ENCODE data around the gene DSCAML1. TPM values are rescaled to one million over a fixed set of nuclear protein-coding genes. Genes with fewer than 3 reads are reported as not detected.
"Not testable (repeated sequence)": the region's sequence is repeated elsewhere in the genome, so short reads cannot be mapped to it uniquely, and the experiment has no call there.

DSCAML1 gene
- total RNA-seq, 1 experiment from 2014 or later, result not detected

GRCh38 chr11:117815262-117815803 lies 18.3 kb upstream of the DSCAML1 start:
- Histone ChIP-seq H3K4me2 (ENCODE audit: low read length) (no peak overlapping the region), H3K9ac (ENCODE audit: low read length) (no peak overlapping the region), H3K9me3 (ENCODE audit: low read length) (no peaks in the 10 kb centered on the region), H3K27me3 (ENCODE audit: low read length) (no peaks in the 10 kb centered on the region), H3K36me3 (ENCODE audit: low read depth, low read length) (no peaks in the 10 kb centered on the region), H3F3A (ENCODE audit: low read length, unreplicated experiment) (no peaks in the 10 kb centered on the region), H3K79me2 (ENCODE audit: low read length) (no peaks in the 10 kb centered on the region), H3K4me3 (ENCODE audit: low read length) (no peak overlapping the region), H2AFZ (ENCODE audit: low read length) (no peak overlapping the region), H3K9me2 (replicated peaks; ENCODE audit: low read length) (no peaks in the 10 kb centered on the region), H4K20me1 (ENCODE audit: low read length) (no peaks in the 10 kb centered on the region), H3K4me1 (ENCODE audit: insufficient read depth, low read length) (peaks cover 14% of the 10 kb centered on the region), H3K27ac (ENCODE audit: low read length) (no peak overlapping the region)
- TF ChIP-seq EZH2 (IDR thresholded peaks at IDR 0.05; ENCODE audit: low read length, unreplicated experiment) (no peak), CTCF (conservative IDR thresholded peaks at IDR 0.05; ENCODE audit: low read depth, low read length) (no peak), EZH2phosphoT487 (IDR thresholded peaks at IDR 0.05; ENCODE audit: borderline replicate concordance, low read length) (no peak)
- intact Hi-C loops (cut with micrococcal nuclease), result loop anchor here (5.0 kb wide), 2 partner anchors 388 to 578 kb away; no protein-coding TSS in a partner anchor
- ATAC-seq, result no peak
- no peak for DNase-seq
- BruUV-seq (replicated peaks), result no TSS peak
- POLR2A ChIA-PET (ENCODE audit: unreplicated experiment), result no interaction called here
- CTCF ChIA-PET, result interaction anchor here (0.9 to 1.3 kb wide), 2 partner anchors 8 to 132 kb away, joined by 3 to 4 read pairs; no protein-coding TSS in a partner anchor

- H3K4me2 ChIP-seq (ENCODE audit: low read length), result no peak overlapping the region
- no peaks in the 10 kb centered on the region for H3K79me2 ChIP-seq (ENCODE audit: low read length)
- no peaks in the 10 kb centered on the region for H3F3A ChIP-seq (ENCODE audit: low read length, unreplicated experiment)
- ChIA-PET POLR2A (ENCODE audit: unreplicated experiment) (no interaction called here), CTCF (interaction anchor here (0.7 kb wide), 1 partner anchor 388 kb away, joined by 3 read pairs; no protein-coding TSS in a partner anchor)
- TF ChIP-seq EZH2phosphoT487 (IDR thresholded peaks at IDR 0.05; ENCODE audit: borderline replicate concordance, low read length) (no peak), CTCF (conservative IDR thresholded peaks at IDR 0.05; ENCODE audit: low read depth, low read length) (no peak), EZH2 (IDR thresholded peaks at IDR 0.05; ENCODE audit: low read length, unreplicated experiment) (no peak)
- H3K4me3 ChIP-seq (ENCODE audit: low read length), result no peak overlapping the region
- peaks cover 4% of the 10 kb centered on the region for H3K27me3 ChIP-seq (ENCODE audit: low read length)
- BruUV-seq (replicated peaks), result no TSS peak
- no peaks in the 10 kb centered on the region for H4K20me1 ChIP-seq (ENCODE audit: low read length)
- ATAC-seq, result no peak
- no peak for DNase-seq
- no peaks in the 10 kb centered on the region for H3K9me3 ChIP-seq (ENCODE audit: low read length)
- no peak overlapping the region for H3K9ac ChIP-seq (ENCODE audit: low read length)
- H3K36me3 ChIP-seq (ENCODE audit: low read depth, low read length), result no peaks in the 10 kb centered on the region
- intact Hi-C loops (cut with micrococcal nuclease), result loop anchor here (5.0 kb wide), 2 partner anchors 388 to 578 kb away; no protein-coding TSS in a partner anchor
- H3K4me1 ChIP-seq (ENCODE audit: insufficient read depth, low read length), result peaks cover 14% of the 10 kb centered on the region
- no peak overlapping the region for H2AFZ ChIP-seq (ENCODE audit: low read length)
- no peaks in the 10 kb centered on the region for H3K9me2 ChIP-seq (replicated peaks; ENCODE audit: low read length)
- no peak overlapping the region for H3K27ac ChIP-seq (ENCODE audit: low read length)
These were observed 17.8 kb upstream of the DSCAML1 start for GRCh38 chr11:117814766-117815261.

GRCh38 chr11:117814204-117814765 lies 17.3 kb upstream of the DSCAML1 start:
- no peak for TF ChIP-seq EZH2phosphoT487 (IDR thresholded peaks at IDR 0.05; ENCODE audit: borderline replicate concordance, low read length)
- TF ChIP-seq CTCF (conservative IDR thresholded peaks at IDR 0.05; ENCODE audit: low read depth, low read length), result no peak
- no peak for TF ChIP-seq EZH2 (IDR thresholded peaks at IDR 0.05; ENCODE audit: low read length, unreplicated experiment)
- no peak overlapping the region for H2AFZ ChIP-seq (ENCODE audit: low read length)
- BruUV-seq (replicated peaks), result no TSS peak
- ChIA-PET POLR2A (ENCODE audit: unreplicated experiment) (no interaction called here), CTCF (interaction anchor here (0.7 kb wide), 1 partner anchor 388 kb away, joined by 3 read pairs; no protein-coding TSS in a partner anchor)
- H3K36me3 ChIP-seq (ENCODE audit: low read depth, low read length), result no peaks in the 10 kb centered on the region
- peaks cover 14% of the 10 kb centered on the region for H3K4me1 ChIP-seq (ENCODE audit: insufficient read depth, low read length)
- no peaks in the 10 kb centered on the region for H3K79me2 ChIP-seq (ENCODE audit: low read length)
- no peaks in the 10 kb centered on the region for H3K9me2 ChIP-seq (replicated peaks; ENCODE audit: low read length)
- H3F3A ChIP-seq (ENCODE audit: low read length, unreplicated experiment), result no peaks in the 10 kb centered on the region
- no peak overlapping the region for H3K4me3 ChIP-seq (ENCODE audit: low read length)
- H3K27ac ChIP-seq (ENCODE audit: low read length), result no peak overlapping the region
- H3K4me2 ChIP-seq (ENCODE audit: low read length), result no peak overlapping the region
- no peak for ATAC-seq
- no peaks in the 10 kb centered on the region for H3K9me3 ChIP-seq (ENCODE audit: low read length)
- intact Hi-C loops (cut with micrococcal nuclease), result no loop called here
- peaks cover 9% of the 10 kb centered on the region for H3K27me3 ChIP-seq (ENCODE audit: low read length)
- H4K20me1 ChIP-seq (ENCODE audit: low read length), result no peaks in the 10 kb centered on the region
- no peak for DNase-seq
- H3K9ac ChIP-seq (ENCODE audit: low read length), result no peak overlapping the region

- intact Hi-C loops (cut with micrococcal nuclease); H3K79me2 ChIP-seq (ENCODE audit: low read length); H2AFZ ChIP-seq (ENCODE audit: low read length); H3K4me3 ChIP-seq (ENCODE audit: low read length); CTCF ChIA-PET; H3K4me2 ChIP-seq (ENCODE audit: low read length); BruUV-seq (replicated peaks); H3K9me2 ChIP-seq (replicated peaks; ENCODE audit: low read length); ATAC-seq; H3K4me1 ChIP-seq (ENCODE audit: insufficient read depth, low read length); POLR2A ChIA-PET (ENCODE audit: unreplicated experiment); H4K20me1 ChIP-seq (ENCODE audit: low read length); DNase-seq; H3K9me3 ChIP-seq (ENCODE audit: low read length); H3K36me3 ChIP-seq (ENCODE audit: low read depth, low read length); H3K27ac ChIP-seq (ENCODE audit: low read length); H3K9ac ChIP-seq (ENCODE audit: low read length); H3F3A ChIP-seq (ENCODE audit: low read length, unreplicated experiment): not testable (repeated sequence)
- H3K27me3 ChIP-seq (ENCODE audit: low read length), result peaks cover 33% of the 10 kb centered on the region
These were observed 13.0 kb upstream of the DSCAML1 start for GRCh38 chr11:117810056-117810451.
